ENCODE measurements around the gene SHROOM3. TPM values are rescaled to one million over a fixed set of nuclear protein-coding genes. Genes with fewer than 3 reads are reported as not detected.

Gene SHROOM3
- polyA plus RNA-seq, 1 donor from 2014 or later: 2.7 TPM

DNA sequence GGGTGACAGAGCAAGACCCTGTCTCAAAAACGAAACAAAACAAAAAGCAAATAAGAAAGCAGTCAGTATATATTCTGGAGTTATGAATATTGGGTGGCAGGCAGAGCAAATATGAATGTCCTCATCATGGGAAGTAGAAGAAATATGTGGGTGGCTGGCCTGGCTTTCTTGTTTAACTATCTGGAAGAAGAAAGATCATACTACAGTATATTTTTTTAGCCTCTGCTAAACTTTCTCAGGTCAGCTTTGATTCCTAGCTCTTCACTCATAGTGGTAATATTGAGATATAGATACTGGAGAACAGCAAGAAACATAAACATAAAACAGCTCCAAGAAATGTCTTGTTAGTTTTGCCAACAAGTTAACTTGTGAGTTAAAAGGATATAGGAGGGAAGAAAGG, 270.4 kb downstream of the SHROOM3 start:
- Histone ChIP-seq H3K9me3 (ENCODE audit: low read length) (no peaks in the 10 kb centered on the region), H3K79me2 (replicated peaks; ENCODE audit: insufficient read depth, low read length) (peaks cover 35% of the 10 kb centered on the region)
- TF ChIP-seq, protein P1, sequence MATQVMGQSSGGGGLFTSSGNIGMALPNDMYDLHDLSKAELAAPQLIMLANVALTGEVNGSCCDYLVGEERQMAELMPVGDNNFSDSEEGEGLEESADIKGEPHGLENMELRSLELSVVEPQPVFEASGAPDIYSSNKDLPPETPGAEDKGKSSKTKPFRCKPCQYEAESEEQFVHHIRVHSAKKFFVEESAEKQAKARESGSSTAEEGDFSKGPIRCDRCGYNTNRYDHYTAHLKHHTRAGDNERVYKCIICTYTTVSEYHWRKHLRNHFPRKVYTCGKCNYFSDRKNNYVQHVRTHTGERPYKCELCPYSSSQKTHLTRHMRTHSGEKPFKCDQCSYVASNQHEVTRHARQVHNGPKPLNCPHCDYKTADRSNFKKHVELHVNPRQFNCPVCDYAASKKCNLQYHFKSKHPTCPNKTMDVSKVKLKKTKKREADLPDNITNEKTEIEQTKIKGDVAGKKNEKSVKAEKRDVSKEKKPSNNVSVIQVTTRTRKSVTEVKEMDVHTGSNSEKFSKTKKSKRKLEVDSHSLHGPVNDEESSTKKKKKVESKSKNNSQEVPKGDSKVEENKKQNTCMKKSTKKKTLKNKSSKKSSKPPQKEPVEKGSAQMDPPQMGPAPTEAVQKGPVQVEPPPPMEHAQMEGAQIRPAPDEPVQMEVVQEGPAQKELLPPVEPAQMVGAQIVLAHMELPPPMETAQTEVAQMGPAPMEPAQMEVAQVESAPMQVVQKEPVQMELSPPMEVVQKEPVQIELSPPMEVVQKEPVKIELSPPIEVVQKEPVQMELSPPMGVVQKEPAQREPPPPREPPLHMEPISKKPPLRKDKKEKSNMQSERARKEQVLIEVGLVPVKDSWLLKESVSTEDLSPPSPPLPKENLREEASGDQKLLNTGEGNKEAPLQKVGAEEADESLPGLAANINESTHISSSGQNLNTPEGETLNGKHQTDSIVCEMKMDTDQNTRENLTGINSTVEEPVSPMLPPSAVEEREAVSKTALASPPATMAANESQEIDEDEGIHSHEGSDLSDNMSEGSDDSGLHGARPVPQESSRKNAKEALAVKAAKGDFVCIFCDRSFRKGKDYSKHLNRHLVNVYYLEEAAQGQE (IDR thresholded peaks at IDR 0.05; ENCODE audit: borderline replicate concordance): no peak
- TF ChIP-seq MXI1 (conservative IDR thresholded peaks at IDR 0.05; ENCODE audit: poor library complexity, severe bottlenecking) (no peak), EP300 (conservative IDR thresholded peaks at IDR 0.05; ENCODE audit: poor library complexity, severe bottlenecking) (no peak), EZH2 (IDR thresholded peaks at IDR 0.05; ENCODE audit: borderline replicate concordance, insufficient read depth, low read length, poor library complexity, severe bottlenecking) (no peak), SMC3 (conservative IDR thresholded peaks at IDR 0.05; ENCODE audit: poor library complexity) (no peak), TAF1 (IDR thresholded peaks at IDR 0.05; ENCODE audit: low read depth) (no peak), RAD21 (conservative IDR thresholded peaks at IDR 0.05) (no peak), POLR2AphosphoS5 (IDR thresholded peaks at IDR 0.05) (no peak)
- TF ChIP-seq, protein P2, sequence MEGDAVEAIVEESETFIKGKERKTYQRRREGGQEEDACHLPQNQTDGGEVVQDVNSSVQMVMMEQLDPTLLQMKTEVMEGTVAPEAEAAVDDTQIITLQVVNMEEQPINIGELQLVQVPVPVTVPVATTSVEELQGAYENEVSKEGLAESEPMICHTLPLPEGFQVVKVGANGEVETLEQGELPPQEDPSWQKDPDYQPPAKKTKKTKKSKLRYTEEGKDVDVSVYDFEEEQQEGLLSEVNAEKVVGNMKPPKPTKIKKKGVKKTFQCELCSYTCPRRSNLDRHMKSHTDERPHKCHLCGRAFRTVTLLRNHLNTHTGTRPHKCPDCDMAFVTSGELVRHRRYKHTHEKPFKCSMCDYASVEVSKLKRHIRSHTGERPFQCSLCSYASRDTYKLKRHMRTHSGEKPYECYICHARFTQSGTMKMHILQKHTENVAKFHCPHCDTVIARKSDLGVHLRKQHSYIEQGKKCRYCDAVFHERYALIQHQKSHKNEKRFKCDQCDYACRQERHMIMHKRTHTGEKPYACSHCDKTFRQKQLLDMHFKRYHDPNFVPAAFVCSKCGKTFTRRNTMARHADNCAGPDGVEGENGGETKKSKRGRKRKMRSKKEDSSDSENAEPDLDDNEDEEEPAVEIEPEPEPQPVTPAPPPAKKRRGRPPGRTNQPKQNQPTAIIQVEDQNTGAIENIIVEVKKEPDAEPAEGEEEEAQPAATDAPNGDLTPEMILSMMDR (IDR thresholded peaks at IDR 0.05; ENCODE audit: poor library complexity, severe bottlenecking): no peak

DNA sequence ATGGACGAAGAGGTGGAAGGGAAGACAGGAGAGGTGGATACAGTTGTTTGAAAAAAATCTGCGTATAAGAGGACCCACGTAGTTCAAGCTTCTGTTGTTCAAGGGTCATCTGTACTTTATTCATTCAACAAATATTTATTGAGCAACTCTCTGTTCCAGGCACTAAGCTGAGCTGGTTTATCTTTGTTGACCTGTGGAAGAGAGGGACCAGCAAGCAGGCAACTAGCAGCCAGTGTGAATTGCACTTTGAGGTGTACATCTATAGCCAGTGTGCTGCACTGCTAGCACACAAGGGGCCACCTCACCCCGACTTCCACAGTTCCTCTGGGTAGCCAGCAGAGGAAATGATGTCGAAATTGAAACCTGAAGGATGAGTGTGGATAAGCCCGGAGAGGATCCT, 271.6 kb downstream of the SHROOM3 start:
- no peak overlapping the region for H3K9ac ChIP-seq (ENCODE audit: low read length)
- no peaks in the 10 kb centered on the region for H3K27me3 ChIP-seq (ENCODE audit: insufficient read depth, low read depth, low read length)
- H3K4me3 ChIP-seq (ENCODE audit: low read length): no peak overlapping the region
- peaks cover 27% of the 10 kb centered on the region for H3K79me2 ChIP-seq (replicated peaks; ENCODE audit: insufficient read depth, low read length)
- H3K36me3 ChIP-seq (ENCODE audit: insufficient read depth, low read length): no peaks in the 10 kb centered on the region
- H3K9me3 ChIP-seq (ENCODE audit: low read length): no peaks in the 10 kb centered on the region
- H2AFZ ChIP-seq (ENCODE audit: low read depth, low read length): no peak overlapping the region
- no peaks in the 10 kb centered on the region for H3F3A ChIP-seq (ENCODE audit: insufficient read depth, low read length, poor library complexity, severe bottlenecking)
- TF ChIP-seq SMC3 (conservative IDR thresholded peaks at IDR 0.05; ENCODE audit: poor library complexity) (no peak), EP300 (conservative IDR thresholded peaks at IDR 0.05; ENCODE audit: poor library complexity, severe bottlenecking) (no peak)
- TF ChIP-seq, protein P2 (IDR thresholded peaks at IDR 0.05; ENCODE audit: poor library complexity, severe bottlenecking): no peak
- TF ChIP-seq, protein P1 (IDR thresholded peaks at IDR 0.05; ENCODE audit: borderline replicate concordance): no peak
- no peak overlapping the region for H3K4me2 ChIP-seq (ENCODE audit: low read length)
- H3K27ac ChIP-seq (ENCODE audit: low read length): no peak overlapping the region
- no peaks in the 10 kb centered on the region for H3K9me2 ChIP-seq (ENCODE audit: insufficient read depth, low read length)
- H4K20me1 ChIP-seq (ENCODE audit: insufficient read depth): no peaks in the 10 kb centered on the region

More for the DNA sequence above, 270.4 kb downstream of the SHROOM3 start:
- no peaks in the 10 kb centered on the region for H3K36me3 ChIP-seq (ENCODE audit: insufficient read depth, low read length)
- H3K4me3 ChIP-seq (ENCODE audit: low read length): no peak overlapping the region
- no peaks in the 10 kb centered on the region for H3F3A ChIP-seq (ENCODE audit: insufficient read depth, low read length, poor library complexity, severe bottlenecking)
- H3K9ac ChIP-seq (ENCODE audit: low read length): no peak overlapping the region
- H3K4me2 ChIP-seq (ENCODE audit: low read length): no peak overlapping the region
- H2AFZ ChIP-seq (ENCODE audit: low read depth, low read length): no peak overlapping the region
- no peaks in the 10 kb centered on the region for H3K9me2 ChIP-seq (ENCODE audit: insufficient read depth, low read length)
- H3K27me3 ChIP-seq (ENCODE audit: insufficient read depth, low read depth, low read length): no peaks in the 10 kb centered on the region
- no peak overlapping the region for H3K27ac ChIP-seq (ENCODE audit: low read length)
- no peaks in the 10 kb centered on the region for H4K20me1 ChIP-seq (ENCODE audit: insufficient read depth)

Measured in neural cell (in vitro differentiated cells).